WI38 (cell line): ENCODE data around the gene H2BK1.

Source experiments
- H3K4me3 ChIP-seq: 2 replicates; pipeline ENCODE4 v1.5.1; 2011; ENCODE audit warnings: low read depth, mild to moderate bottlenecking, control low read depth, low read length
- CTCF ChIP-seq: IDR thresholded peaks from 2 replicates; pipeline ENCODE4 v1.5.1; 2012; ENCODE audit warnings: low read depth, mild to moderate bottlenecking, control low read depth, low read length

The H2BK1 gene

GRCh38 chr7:151208253-151208862, 1.9 kb downstream of the H2BK1 start:
- TF ChIP-seq CTCF: no peak
- H3K4me3 ChIP-seq: no peak overlapping the region

GRCh38 chr7:151207804-151208203, 2.5 kb downstream of the H2BK1 start:
- H3K4me3 ChIP-seq: no peak overlapping the region

GRCh38 chr7:151207315-151207714, 3.0 kb downstream of the H2BK1 start:
- no peak overlapping the region for H3K4me3 ChIP-seq
- TF ChIP-seq CTCF: no peak

More at GRCh38 chr7:151207804-151208203, 2.5 kb downstream of the H2BK1 start:
- TF ChIP-seq CTCF: no peak

GRCh38 chr7:151206914-151207313, 3.4 kb downstream of the H2BK1 start:
- no peak overlapping the region for H3K4me3 ChIP-seq
- TF ChIP-seq CTCF: no peak

GRCh38 chr7:151205730-151206129, 4.6 kb downstream of the H2BK1 start:
- no peak for TF ChIP-seq CTCF
- no peak overlapping the region for H3K4me3 ChIP-seq

- H3K4me3 ChIP-seq: no peak overlapping the region
- no peak for TF ChIP-seq CTCF
Observed at GRCh38 chr7:151204383-151205032, 5.8 kb downstream of the H2BK1 start.

GRCh38 chr7:151202836-151203235, 7.5 kb downstream of the H2BK1 start:
- no peak for TF ChIP-seq CTCF
- no peak overlapping the region for H3K4me3 ChIP-seq
